CD4-positive, alpha-beta T cell treated with Interleukin-1 beta for 1 hour (primary cell): ENCODE data around the gene PPP2R5E.

Source experiments
- DNase-seq, 2 donors: peaks; one replicate each; pipeline ENCODE4 v3.0.0-alpha.2; 2020 to 2022

Gene PPP2R5E

DNA sequence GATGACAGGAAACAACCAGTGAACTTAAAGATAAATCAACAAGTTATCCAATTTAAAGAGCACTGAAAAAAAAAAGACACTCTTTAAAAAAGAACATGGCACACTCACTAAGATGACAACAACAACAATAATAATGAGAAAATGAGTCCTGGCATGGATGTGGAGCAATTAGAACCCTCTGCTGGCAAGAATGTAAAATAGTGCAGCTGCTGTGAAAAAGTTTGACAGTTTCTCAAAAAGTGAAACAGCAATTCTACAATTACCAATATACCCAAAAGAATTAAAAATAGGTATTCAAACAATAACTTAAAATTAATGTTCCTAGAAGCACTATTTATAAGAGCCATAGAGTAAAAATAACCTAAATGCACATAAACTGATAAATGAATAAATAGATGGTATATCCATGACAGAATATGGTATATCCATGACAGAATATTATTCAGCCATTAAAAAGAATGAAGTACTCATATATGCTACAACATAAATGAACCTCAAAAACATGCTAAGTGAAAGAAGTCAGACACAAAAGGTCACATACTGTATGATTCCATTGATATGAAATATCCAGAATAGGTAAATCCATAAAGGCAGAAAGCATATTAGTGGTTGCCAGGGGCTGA is 175.3 kb downstream of the PPP2R5E start:
- DNase-seq: no peak

DNA sequence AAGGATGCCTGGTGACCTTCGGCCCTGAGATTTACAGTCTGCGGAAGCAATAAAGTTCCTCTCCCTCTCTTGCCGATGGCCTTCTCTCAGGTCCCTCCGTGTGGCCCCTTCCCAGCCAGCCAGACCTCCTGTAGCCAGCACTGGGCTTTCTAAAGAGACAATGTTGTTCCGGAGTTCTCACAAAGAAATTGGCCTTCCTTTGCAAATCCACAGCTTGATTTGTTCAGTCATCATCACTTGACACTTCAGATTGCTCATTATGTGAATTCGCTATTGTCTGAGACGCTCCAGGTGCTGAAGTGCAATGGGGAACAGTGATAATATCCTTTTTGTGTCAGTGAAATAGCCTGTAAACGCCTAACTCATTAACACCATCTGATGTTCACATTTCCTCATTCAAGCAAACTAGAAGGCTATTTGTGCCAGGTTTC is 180.8 kb downstream of the PPP2R5E start:
- DNase-seq: no peak

DNA sequence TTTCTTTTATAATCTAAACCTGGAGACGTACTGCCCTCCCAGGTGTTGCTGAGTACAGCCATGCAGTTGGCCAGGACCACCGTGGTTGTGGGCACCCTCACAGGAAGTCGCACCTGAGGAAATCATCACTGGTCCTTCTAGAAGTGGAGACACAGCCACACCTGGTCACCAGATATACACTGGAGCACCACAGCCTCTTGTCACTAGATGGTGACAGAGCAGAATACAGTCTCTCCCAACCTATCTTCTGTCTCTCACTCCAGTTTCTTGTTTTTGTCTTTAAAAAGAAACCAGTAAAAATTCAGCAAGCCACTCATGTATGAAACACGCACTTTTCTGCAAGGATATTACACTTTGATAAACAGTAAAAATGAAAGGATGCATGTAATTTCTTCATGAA is 181.4 kb downstream of the PPP2R5E start:
- no peak for DNase-seq

DNA sequence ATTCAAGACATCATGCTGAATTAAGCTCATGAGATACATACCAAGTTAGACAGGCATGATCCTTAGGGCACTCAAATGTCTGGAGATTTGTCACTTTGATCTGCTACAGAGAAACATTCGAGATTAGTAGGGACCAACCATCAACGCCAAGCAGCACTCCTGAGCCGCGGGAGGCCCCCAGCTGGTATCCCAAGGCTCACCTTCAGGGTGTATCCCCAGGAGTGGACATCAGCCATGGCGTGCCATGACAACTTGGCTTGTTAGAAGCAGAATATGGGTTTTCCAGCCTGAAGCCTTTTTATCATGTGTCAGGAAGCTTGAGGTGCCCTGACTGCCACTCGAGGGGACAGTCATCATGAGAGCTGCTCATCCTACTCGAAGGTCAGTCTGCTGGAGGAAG is 185.3 kb downstream of the PPP2R5E start:
- DNase-seq: no peak

DNA sequence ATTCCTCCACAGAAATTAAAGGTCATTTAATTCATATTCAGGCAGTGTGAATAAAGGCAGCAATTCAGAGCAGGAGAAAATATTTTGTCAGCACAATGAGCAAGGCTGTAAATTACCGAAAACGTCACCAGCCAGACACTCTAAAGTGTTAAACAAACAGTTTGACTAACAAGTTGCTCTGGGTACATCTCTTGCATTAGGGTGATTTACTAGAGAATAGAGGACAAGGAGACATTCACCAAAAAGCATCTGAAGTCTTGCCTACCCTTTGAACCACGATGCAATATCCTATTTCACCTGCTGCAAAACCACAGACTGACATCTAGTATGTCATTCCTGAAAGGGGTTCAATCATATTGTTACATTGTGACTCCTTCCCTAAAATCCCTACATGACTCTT is 197.4 kb downstream of the PPP2R5E start:
- DNase-seq: no peak

DNA sequence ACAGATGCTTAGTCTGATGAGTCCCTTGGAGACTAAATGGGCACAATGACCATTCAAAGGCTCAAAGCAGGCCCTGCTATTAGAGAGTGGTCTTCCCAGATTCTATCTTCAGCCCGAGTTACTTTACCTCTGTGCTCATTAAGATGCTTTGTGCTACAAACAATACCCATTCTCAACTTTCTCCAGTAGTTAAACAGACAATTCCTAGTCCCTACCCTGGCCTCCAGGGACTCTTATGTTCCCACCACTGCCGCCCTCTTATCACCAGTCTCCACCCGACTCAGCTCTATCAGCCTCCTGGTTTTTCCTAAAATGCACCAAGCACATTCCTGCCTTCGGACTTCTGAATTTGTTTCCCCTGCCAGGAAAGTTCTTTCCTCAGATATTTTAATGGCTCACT is 198.8 kb downstream of the PPP2R5E start:
- no peak for DNase-seq

DNA sequence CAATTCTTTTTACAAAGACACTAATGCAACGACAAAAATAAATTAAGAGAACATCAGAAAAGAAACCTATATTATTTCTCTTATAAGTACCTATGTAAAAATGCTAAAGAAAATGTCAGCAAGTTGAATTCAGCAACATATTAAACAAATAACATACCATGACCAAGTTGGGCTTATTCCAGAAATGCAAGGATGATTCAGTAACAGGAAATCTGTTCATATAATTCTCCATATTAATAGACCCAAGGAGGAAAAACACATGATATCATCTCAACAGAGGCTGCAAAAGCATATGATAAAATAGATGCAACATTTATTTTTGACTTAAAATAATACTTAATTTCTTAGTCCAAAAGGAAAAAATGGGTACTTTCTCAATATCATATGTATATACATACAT is 199.3 kb downstream of the PPP2R5E start:
- DNase-seq: no peak

DNA sequence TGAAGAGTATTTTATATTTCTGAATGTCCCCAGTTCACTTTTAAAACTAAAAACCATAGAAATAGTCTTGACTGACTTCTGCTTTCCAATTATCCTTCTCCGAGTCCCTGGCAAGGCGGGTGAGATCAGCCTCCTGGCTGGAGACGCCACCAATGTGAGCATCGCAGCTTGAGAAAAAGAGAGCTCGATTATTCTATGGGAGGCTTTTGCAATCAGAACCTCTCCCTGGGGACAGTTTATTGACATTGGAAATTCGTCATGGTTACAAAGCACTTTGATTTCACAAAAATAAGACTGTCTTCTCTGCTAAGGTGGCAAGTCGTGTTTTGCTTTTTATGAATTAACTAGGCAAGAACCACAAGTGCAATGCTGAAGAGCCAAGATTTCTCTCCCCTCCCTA is 200.8 kb downstream of the PPP2R5E start:
- no peak for DNase-seq

DNA sequence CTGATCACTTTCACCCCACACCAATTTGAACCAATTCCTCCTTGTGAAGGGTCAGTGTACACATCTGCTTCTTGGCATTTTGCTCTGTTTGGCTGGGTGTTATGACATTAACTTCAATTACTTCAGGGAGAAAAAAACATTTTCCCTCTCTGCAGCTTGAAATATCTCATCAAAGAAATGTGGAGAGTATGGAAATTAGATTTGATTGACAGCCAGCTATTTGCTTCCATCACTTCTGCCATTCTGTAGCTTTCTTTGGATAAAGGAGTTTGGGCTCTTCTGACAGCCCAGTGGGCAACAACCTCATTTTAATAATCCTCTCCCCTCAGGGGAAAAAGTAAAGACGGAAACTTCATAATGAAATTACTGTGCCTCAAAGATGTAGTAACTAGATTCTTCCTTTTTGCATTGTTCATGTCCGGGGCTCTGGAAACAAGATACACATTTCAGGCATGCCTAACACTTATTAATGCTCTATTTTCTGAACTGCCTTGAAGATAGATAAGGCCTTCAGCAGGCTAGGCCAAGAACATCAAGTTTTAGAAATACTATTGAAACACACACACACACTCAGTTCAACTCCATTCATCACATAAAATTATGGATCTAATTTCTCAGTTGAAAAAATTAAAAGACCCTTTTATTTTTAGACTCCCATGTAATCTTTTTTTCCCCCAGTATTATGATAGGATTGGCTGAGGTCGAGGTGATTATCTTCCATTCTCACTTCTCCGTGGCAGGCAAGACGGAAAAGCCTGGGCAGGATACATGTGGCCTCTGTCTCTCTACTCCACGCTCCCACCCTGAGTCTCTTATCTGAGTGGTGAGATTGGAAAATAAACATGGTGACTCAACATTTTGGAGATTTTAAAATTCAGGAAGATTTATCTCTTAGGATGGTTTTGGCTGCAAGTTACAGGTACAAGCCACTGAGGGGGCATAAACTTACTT is 214.1 kb downstream of the PPP2R5E start:
- no peak for DNase-seq

DNA sequence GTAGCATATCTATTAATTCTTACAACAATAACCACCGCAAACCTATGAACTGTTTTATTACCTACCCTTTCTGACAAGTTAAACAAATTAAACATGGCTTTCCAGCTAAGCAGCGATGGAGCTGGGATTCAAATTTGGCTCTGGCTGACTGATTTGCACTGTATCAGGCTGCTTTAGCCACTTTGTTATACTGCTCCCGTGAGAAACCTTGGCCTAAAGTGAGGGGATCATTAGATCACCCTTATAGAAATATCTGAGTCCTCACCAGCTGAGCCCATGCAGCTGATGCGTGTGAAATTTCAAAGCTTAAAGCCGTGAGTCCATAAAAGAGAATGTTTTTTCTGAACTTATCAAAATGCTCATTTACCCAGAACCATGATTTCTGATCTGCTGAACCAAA is 216.3 kb downstream of the PPP2R5E start:
- DNase-seq: no peak

DNA sequence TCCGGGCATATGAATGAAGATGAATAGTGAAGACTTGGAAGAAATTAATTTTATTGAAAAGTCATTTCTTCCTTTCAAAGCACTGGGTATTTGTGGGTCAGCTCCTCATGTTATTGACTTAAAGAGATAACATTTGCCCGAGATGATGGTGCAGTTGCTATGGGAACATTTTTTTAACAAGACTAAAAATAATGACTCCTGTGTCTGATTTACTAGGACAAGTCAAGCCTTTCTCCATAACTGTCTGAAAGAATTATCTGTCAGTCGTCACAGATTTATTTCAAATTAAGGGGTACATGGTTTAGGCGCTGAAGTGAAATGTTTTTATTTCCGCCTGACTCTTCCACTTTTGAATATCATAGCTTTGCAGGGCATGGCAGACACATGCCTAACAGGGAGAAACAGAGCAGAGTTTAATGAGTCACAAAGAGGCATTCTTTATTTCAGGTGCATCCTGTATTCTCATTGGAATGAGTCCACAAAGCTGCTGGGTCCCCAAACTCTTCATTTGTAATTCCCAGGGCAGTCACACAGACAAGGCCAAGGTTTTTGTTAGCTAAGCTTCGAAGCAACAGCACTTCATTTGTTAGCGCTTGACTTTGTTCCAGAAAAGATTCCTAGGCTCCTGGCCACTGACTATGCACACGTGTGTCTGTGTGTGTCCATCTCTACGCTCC is 220.1 kb downstream of the PPP2R5E start:
- DNase-seq: no peak

DNA sequence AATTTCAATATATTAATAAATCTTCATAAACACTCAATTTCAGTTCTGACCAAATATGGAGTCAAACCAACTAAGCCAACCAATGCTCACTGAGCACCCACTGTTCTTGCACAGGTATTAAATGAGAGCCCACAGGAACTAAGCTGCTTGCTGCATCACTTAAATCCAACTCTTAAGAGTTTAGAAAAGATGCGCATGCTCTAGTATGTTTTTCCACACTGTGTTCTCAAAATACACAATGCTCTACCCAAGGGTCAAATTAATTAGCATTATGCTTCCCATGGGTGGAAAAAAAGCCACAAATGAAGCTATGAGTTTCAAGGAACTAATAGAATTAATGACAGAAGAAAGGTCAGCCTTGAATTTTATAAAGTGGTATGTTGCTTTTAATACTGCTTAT is 220.7 kb downstream of the PPP2R5E start:
- DNase-seq: no peak
